ENCODE results near the gene AGFG2. TPM values are rescaled to one million over a fixed set of nuclear protein-coding genes. Genes with fewer than 3 reads are reported as not detected.

Gene AGFG2
- total and polyA plus RNA-seq, 2 of the 13 experiments (the other 11 are each of a cell fraction or from before 2014, with no cell fraction given): 125 to 132 TPM

DNA sequence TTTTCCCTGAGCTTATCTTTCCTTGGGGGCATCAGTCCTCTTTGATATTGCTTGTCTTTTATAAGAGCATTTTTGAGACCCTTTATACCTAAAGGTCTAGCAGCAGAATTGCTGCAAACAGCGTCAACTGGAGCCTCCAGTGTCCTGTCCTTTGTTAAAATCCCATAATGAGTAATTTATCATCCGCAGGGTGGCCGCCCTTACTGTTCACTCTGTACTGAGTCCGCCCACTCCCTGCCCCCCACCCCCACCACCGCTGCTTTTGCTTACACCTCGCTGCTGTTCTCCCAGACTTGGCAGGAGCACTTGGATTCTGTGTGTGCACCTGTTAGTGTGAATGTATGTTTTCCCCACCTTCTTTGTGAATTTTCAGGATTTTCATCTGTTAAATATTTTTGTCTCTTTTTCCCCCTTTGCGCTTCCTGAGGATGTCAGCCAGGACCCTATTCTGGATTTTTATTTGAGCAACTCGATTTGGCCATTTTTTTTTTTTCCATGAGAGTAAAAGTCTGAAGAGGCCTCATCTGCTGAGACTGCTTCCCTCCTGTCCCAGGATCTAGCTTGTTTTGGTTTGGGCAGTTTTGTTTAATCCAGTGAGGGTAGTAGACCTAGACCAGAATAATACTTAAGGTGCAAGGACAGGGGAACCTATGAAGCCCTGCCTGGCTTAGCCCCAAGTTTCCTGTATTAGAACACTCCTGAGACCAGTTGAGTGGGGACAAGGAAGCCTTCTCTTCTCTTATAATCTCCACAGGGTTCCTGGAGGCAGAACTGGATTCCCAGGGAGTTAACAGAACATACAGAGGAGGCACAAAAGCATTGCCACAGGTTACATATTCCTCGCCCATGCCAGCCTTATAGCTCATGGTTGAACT is 8.2 kb downstream of the AGFG2 start (continued):
- TF ChIP-seq RBM22 (optimal IDR thresholded peaks at IDR 0.05; ENCODE audit: low read length) (peak; percentile 46), PAF1 (CRISPR knock-in tag; IDR thresholded peaks at IDR 0.05) (no peak), SRSF9 (IDR thresholded peaks at IDR 0.05; ENCODE audit: borderline replicate concordance, insufficient read depth, low read depth, low read length, poor library complexity, severe bottlenecking) (no peak), TCF7 (IDR thresholded peaks at IDR 0.05; ENCODE audit: low read depth) (no peak), MED13 (CRISPR knock-in tag; IDR thresholded peaks at IDR 0.05) (no peak), ZBTB42 (CRISPR knock-in tag; IDR thresholded peaks at IDR 0.05) (0 out of 2 replicates have a peak, but pooled peaks have one; percentile 33), KAT7 (CRISPR knock-in tag; IDR thresholded peaks at IDR 0.05; ENCODE audit: borderline replicate concordance) (no peak), TEAD3 (CRISPR knock-in tag; optimal IDR thresholded peaks at IDR 0.05; ENCODE audit: borderline replicate concordance) (no peak), YEATS4 (CRISPR knock-in tag; IDR thresholded peaks at IDR 0.05; ENCODE audit: borderline replicate concordance) (peak; percentile 5; the same call in 1 of the 2 replicates)
- TF ChIP-seq, protein P1, sequence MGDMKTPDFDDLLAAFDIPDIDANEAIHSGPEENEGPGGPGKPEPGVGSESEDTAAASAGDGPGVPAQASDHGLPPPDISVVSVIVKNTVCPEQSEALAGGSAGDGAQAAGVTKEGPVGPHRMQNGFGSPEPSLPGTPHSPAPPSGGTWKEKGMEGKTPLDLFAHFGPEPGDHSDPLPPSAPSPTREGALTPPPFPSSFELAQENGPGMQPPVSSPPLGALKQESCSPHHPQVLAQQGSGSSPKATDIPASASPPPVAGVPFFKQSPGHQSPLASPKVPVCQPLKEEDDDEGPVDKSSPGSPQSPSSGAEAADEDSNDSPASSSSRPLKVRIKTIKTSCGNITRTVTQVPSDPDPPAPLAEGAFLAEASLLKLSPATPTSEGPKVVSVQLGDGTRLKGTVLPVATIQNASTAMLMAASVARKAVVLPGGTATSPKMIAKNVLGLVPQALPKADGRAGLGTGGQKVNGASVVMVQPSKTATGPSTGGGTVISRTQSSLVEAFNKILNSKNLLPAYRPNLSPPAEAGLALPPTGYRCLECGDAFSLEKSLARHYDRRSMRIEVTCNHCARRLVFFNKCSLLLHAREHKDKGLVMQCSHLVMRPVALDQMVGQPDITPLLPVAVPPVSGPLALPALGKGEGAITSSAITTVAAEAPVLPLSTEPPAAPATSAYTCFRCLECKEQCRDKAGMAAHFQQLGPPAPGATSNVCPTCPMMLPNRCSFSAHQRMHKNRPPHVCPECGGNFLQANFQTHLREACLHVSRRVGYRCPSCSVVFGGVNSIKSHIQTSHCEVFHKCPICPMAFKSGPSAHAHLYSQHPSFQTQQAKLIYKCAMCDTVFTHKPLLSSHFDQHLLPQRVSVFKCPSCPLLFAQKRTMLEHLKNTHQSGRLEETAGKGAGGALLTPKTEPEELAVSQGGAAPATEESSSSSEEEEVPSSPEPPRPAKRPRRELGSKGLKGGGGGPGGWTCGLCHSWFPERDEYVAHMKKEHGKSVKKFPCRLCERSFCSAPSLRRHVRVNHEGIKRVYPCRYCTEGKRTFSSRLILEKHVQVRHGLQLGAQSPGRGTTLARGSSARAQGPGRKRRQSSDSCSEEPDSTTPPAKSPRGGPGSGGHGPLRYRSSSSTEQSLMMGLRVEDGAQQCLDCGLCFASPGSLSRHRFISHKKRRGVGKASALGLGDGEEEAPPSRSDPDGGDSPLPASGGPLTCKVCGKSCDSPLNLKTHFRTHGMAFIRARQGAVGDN (CRISPR knock-in tag; IDR thresholded peaks at IDR 0.05): peak; percentile 34; the same call in 1 of the 2 replicates
- TF ChIP-seq, protein P2, sequence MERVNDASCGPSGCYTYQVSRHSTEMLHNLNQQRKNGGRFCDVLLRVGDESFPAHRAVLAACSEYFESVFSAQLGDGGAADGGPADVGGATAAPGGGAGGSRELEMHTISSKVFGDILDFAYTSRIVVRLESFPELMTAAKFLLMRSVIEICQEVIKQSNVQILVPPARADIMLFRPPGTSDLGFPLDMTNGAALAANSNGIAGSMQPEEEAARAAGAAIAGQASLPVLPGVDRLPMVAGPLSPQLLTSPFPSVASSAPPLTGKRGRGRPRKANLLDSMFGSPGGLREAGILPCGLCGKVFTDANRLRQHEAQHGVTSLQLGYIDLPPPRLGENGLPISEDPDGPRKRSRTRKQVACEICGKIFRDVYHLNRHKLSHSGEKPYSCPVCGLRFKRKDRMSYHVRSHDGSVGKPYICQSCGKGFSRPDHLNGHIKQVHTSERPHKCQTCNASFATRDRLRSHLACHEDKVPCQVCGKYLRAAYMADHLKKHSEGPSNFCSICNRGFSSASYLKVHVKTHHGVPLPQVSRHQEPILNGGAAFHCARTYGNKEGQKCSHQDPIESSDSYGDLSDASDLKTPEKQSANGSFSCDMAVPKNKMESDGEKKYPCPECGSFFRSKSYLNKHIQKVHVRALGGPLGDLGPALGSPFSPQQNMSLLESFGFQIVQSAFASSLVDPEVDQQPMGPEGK (CRISPR knock-in tag; IDR thresholded peaks at IDR 0.05): peak; percentile 23; the same call in 1 of the 2 replicates
- TF ChIP-seq, protein P3, sequence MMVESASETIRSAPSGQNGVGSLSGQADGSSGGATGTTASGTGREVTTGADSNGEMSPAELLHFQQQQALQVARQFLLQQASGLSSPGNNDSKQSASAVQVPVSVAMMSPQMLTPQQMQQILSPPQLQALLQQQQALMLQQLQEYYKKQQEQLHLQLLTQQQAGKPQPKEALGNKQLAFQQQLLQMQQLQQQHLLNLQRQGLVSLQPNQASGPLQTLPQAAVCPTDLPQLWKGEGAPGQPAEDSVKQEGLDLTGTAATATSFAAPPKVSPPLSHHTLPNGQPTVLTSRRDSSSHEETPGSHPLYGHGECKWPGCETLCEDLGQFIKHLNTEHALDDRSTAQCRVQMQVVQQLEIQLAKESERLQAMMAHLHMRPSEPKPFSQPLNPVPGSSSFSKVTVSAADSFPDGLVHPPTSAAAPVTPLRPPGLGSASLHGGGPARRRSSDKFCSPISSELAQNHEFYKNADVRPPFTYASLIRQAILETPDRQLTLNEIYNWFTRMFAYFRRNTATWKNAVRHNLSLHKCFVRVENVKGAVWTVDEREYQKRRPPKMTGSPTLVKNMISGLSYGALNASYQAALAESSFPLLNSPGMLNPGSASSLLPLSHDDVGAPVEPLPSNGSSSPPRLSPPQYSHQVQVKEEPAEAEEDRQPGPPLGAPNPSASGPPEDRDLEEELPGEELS (CRISPR knock-in tag; IDR thresholded peaks at IDR 0.05): 0 out of 2 replicates have a peak, but pooled peaks have one; percentile 15
- TF ChIP-seq, protein P4, sequence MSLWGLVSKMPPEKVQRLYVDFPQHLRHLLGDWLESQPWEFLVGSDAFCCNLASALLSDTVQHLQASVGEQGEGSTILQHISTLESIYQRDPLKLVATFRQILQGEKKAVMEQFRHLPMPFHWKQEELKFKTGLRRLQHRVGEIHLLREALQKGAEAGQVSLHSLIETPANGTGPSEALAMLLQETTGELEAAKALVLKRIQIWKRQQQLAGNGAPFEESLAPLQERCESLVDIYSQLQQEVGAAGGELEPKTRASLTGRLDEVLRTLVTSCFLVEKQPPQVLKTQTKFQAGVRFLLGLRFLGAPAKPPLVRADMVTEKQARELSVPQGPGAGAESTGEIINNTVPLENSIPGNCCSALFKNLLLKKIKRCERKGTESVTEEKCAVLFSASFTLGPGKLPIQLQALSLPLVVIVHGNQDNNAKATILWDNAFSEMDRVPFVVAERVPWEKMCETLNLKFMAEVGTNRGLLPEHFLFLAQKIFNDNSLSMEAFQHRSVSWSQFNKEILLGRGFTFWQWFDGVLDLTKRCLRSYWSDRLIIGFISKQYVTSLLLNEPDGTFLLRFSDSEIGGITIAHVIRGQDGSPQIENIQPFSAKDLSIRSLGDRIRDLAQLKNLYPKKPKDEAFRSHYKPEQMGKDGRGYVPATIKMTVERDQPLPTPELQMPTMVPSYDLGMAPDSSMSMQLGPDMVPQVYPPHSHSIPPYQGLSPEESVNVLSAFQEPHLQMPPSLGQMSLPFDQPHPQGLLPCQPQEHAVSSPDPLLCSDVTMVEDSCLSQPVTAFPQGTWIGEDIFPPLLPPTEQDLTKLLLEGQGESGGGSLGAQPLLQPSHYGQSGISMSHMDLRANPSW (CRISPR knock-in tag; IDR thresholded peaks at IDR 0.05; ENCODE audit: borderline replicate concordance): 0 out of 2 replicates have a peak, but pooled peaks have one; percentile 42
- TF ChIP-seq, protein P5, sequence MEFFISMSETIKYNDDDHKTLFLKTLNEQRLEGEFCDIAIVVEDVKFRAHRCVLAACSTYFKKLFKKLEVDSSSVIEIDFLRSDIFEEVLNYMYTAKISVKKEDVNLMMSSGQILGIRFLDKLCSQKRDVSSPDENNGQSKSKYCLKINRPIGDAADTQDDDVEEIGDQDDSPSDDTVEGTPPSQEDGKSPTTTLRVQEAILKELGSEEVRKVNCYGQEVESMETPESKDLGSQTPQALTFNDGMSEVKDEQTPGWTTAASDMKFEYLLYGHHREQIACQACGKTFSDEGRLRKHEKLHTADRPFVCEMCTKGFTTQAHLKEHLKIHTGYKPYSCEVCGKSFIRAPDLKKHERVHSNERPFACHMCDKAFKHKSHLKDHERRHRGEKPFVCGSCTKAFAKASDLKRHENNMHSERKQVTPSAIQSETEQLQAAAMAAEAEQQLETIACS (CRISPR knock-in tag; IDR thresholded peaks at IDR 0.05): no peak
